Karpas-422 (cell line): ENCODE measurements around the gene PRMT1. TPM values are rescaled to one million over a fixed set of nuclear protein-coding genes. Genes with fewer than 3 reads are reported as not detected.

Experiments
- DNase-seq: peaks from one replicate; pipeline ENCODE4 v3.0.0-alpha.2; 2015
- H2AFZ ChIP-seq: fragments of 200-600 bp; sonication (generic); 2 replicates; pipeline ENCODE4 v1.6.1; 2014; ENCODE audit warnings: antibody characterized with exemption, low read length, mixed read lengths
- H3K27ac ChIP-seq: fragments of 200-600 bp; sonication (generic); 2 replicates; pipeline ENCODE4 v1.5.1; 2014; ENCODE audit warnings: mild to moderate bottlenecking, low read length, moderate library complexity
- H3K27me3 ChIP-seq: fragments of 200-600 bp; sonication (generic); 2 replicates; pipeline ENCODE4 v1.6.1; 2014; ENCODE audit warnings: low read length, mixed read lengths
- H3K36me3 ChIP-seq: fragments of 200-600 bp; sonication (generic); 2 replicates; pipeline ENCODE4 v1.6.1; 2014; ENCODE audit warnings: low read length, mixed read lengths; ENCODE audit not compliant: insufficient read depth
- H3K4me1 ChIP-seq: fragments of 200-600 bp; sonication (generic); 2 replicates; pipeline ENCODE4 v1.6.1; 2014; ENCODE audit warnings: mild to moderate bottlenecking, low read length, mixed read lengths
- H3K4me2 ChIP-seq: fragments of 200-600 bp; sonication (generic); 2 replicates; pipeline ENCODE4 v1.6.1; 2014; ENCODE audit warnings: low read length, low read depth, mild to moderate bottlenecking; ENCODE audit not compliant: poor library complexity, severe bottlenecking
- H3K4me3 ChIP-seq: fragments of 200-600 bp; sonication (generic); 2 replicates; pipeline ENCODE4 v1.5.1; 2014; ENCODE audit warnings: mild to moderate bottlenecking, antibody characterized with exemption, low read length, mixed read lengths
- H3K79me2 ChIP-seq: fragments of 200-600 bp; sonication (generic); 2 replicates; pipeline ENCODE4 v1.6.1; 2014; ENCODE audit warnings: mild to moderate bottlenecking, low read length, mixed read lengths
- H3K9ac ChIP-seq: fragments of 200-600 bp; sonication (generic); 2 replicates; pipeline ENCODE4 v1.6.0; 2014; ENCODE audit warnings: low read length
- H3K9me2 ChIP-seq: fragments of 200-600 bp; sonication (generic), shearing (Covaris generic); replicated peaks from 2 replicates; pipeline ENCODE4 v1.6.0; 2014; ENCODE audit warnings: mild to moderate bottlenecking, low read length, moderate library complexity; ENCODE audit not compliant: insufficient read depth
- H3K9me3 ChIP-seq: fragments of 300-700, 200-600 bp; sonication (generic); 2 replicates; pipeline ENCODE4 v1.6.1; 2014; ENCODE audit warnings: low read length, mixed read lengths
- H4K20me1 ChIP-seq: fragments of 200-600 bp; sonication (generic); 2 replicates; pipeline ENCODE4 v1.6.1; 2014; ENCODE audit warnings: mild to moderate bottlenecking, antibody characterized with exemption, low read length, low read depth; ENCODE audit not compliant: insufficient read depth
- total RNA-seq: library from RNA; depleted of rRNA; stranded (reverse); fragments of >200 nt; shearing (Covaris generic); gene quantifications from 2 replicates; pipeline ENCODE4 v1.2.3, GENCODE V29; 2014; ENCODE audit warnings: low replicate concordance

The PRMT1 gene
- total RNA-seq, 1 experiment from 2014 or later = 293 TPM

- Histone ChIP-seq H3K9me2 (no peaks in the 10 kb centered on the region), H3K27ac (peak overlapping the region; percentile 32), H3K4me2 (peak overlapping the region; percentile 76), H3K9me3 (no peaks in the 10 kb centered on the region), H3K9ac (peak overlapping the region; percentile 58), H3K27me3 (no peaks in the 10 kb centered on the region), H4K20me1 (peaks cover 50% of the 10 kb centered on the region), H3K36me3 (peaks cover 32% of the 10 kb centered on the region), H3K79me2 (peaks cover 52% of the 10 kb centered on the region), H2AFZ (no peak overlapping the region), H3K4me3 (peak overlapping the region; percentile 92), H3K4me1 (peaks cover 36% of the 10 kb centered on the region)
- DNase-seq = peak; percentile 56
These were observed 2.8 kb downstream of the PRMT1 start for GRCh38 chr19:49679771-49680413.

- H3K9ac ChIP-seq = peak overlapping the region; percentile 58
- peaks cover 52% of the 10 kb centered on the region for H3K79me2 ChIP-seq
- H2AFZ ChIP-seq = no peak overlapping the region
- peak overlapping the region; percentile 92 for H3K4me3 ChIP-seq
- no peaks in the 10 kb centered on the region for H3K27me3 ChIP-seq
- peak overlapping the region; percentile 32 for H3K27ac ChIP-seq
- H3K4me1 ChIP-seq = peaks cover 33% of the 10 kb centered on the region
- DNase-seq = peak; percentile 99
- peak overlapping the region; percentile 76 for H3K4me2 ChIP-seq
- H3K9me2 ChIP-seq = no peaks in the 10 kb centered on the region
- peaks cover 40% of the 10 kb centered on the region for H3K36me3 ChIP-seq
- H4K20me1 ChIP-seq = peaks cover 58% of the 10 kb centered on the region
- no peaks in the 10 kb centered on the region for H3K9me3 ChIP-seq
These were observed 3.6 kb downstream of the PRMT1 start for GRCh38 chr19:49680421-49681351.

GRCh38 chr19:49681830-49682229, 4.8 kb downstream of the PRMT1 start:
- peaks cover 29% of the 10 kb centered on the region for H3K4me1 ChIP-seq
- H3K9ac ChIP-seq = no peak overlapping the region
- peaks cover 64% of the 10 kb centered on the region for H4K20me1 ChIP-seq
- H2AFZ ChIP-seq = no peak overlapping the region
- no peak for DNase-seq
- no peak overlapping the region for H3K4me3 ChIP-seq
- peaks cover 52% of the 10 kb centered on the region for H3K79me2 ChIP-seq
- H3K9me2 ChIP-seq = no peaks in the 10 kb centered on the region
- H3K4me2 ChIP-seq = no peak overlapping the region
- peaks cover 46% of the 10 kb centered on the region for H3K36me3 ChIP-seq
- no peak overlapping the region for H3K27ac ChIP-seq
- H3K9me3 ChIP-seq = no peaks in the 10 kb centered on the region
- H3K27me3 ChIP-seq = no peaks in the 10 kb centered on the region

GRCh38 chr19:49682274-49682673, 5.2 kb downstream of the PRMT1 start:
- peak; percentile 39 for DNase-seq
- H3K9me2 ChIP-seq = no peaks in the 10 kb centered on the region
- H3K27me3 ChIP-seq = no peaks in the 10 kb centered on the region
- H3K9me3 ChIP-seq = no peaks in the 10 kb centered on the region
- H3K9ac ChIP-seq = no peak overlapping the region
- H3K27ac ChIP-seq = no peak overlapping the region
- H3K4me3 ChIP-seq = no peak overlapping the region
- peaks cover 50% of the 10 kb centered on the region for H3K79me2 ChIP-seq
- H3K4me2 ChIP-seq = no peak overlapping the region
- H4K20me1 ChIP-seq = peaks cover 64% of the 10 kb centered on the region
- H3K36me3 ChIP-seq = peaks cover 46% of the 10 kb centered on the region
- no peak overlapping the region for H2AFZ ChIP-seq
- H3K4me1 ChIP-seq = peaks cover 29% of the 10 kb centered on the region

GRCh38 chr19:49683814-49684250, 6.8 kb downstream of the PRMT1 start:
- H3K4me2 ChIP-seq = no peak overlapping the region
- DNase-seq = no peak
- peaks cover 46% of the 10 kb centered on the region for H3K36me3 ChIP-seq
- no peak overlapping the region for H3K27ac ChIP-seq
- no peak overlapping the region for H3K4me3 ChIP-seq
- H4K20me1 ChIP-seq = peaks cover 57% of the 10 kb centered on the region
- peaks cover 34% of the 10 kb centered on the region for H3K79me2 ChIP-seq
- H3K4me1 ChIP-seq = peaks cover 23% of the 10 kb centered on the region
- no peak overlapping the region for H2AFZ ChIP-seq
- H3K9me2 ChIP-seq = no peaks in the 10 kb centered on the region
- no peak overlapping the region for H3K9ac ChIP-seq
- H3K9me3 ChIP-seq = no peaks in the 10 kb centered on the region
- no peaks in the 10 kb centered on the region for H3K27me3 ChIP-seq

- Histone ChIP-seq H3K4me3 (no peak overlapping the region), H3K27ac (no peak overlapping the region), H3K4me1 (peaks cover 17% of the 10 kb centered on the region), H3K9ac (no peak overlapping the region), H3K27me3 (no peaks in the 10 kb centered on the region), H3K36me3 (peaks cover 46% of the 10 kb centered on the region), H3K4me2 (no peak overlapping the region), H3K79me2 (peaks cover 28% of the 10 kb centered on the region), H3K9me2 (no peaks in the 10 kb centered on the region), H4K20me1 (peaks cover 52% of the 10 kb centered on the region), H2AFZ (no peak overlapping the region), H3K9me3 (no peaks in the 10 kb centered on the region)
- DNase-seq = peak; percentile 87
These were observed 7.3 kb downstream of the PRMT1 start for GRCh38 chr19:49684251-49684982.

GRCh38 chr19:49684983-49685553, 8.0 kb downstream of the PRMT1 start:
- peaks cover 22% of the 10 kb centered on the region for H3K79me2 ChIP-seq
- H4K20me1 ChIP-seq = peaks cover 45% of the 10 kb centered on the region
- H3K4me2 ChIP-seq = no peak overlapping the region
- H3K27me3 ChIP-seq = no peaks in the 10 kb centered on the region
- H3K36me3 ChIP-seq = peaks cover 46% of the 10 kb centered on the region
- H2AFZ ChIP-seq = no peak overlapping the region
- H3K9me2 ChIP-seq = no peaks in the 10 kb centered on the region
- no peaks in the 10 kb centered on the region for H3K9me3 ChIP-seq
- no peak overlapping the region for H3K9ac ChIP-seq
- DNase-seq = no peak
- H3K4me3 ChIP-seq = no peak overlapping the region
- no peak overlapping the region for H3K27ac ChIP-seq
- peaks cover 11% of the 10 kb centered on the region for H3K4me1 ChIP-seq
